Endothelial cell of umbilical vein (primary cell): ENCODE measurements around the gene CALU.

Experiments
- FOS ChIP-seq: IDR thresholded peaks from 2 replicates; pipeline ENCODE4 v1.6.1; 2011; ENCODE audit warnings: mild to moderate bottlenecking, low read length, moderate library complexity, borderline replicate concordance; ENCODE audit not compliant: insufficient read depth
- POLR2A ChIP-seq: IDR thresholded peaks from 2 replicates; pipeline ENCODE4 v1.6.1; 2012; ENCODE audit warnings: low read depth, mild to moderate bottlenecking, control low read depth, low read length
- TF ChIP-seq, protein P1 (sequence below), 2 donors: IDR thresholded peaks; 1 replicate in 1 of 2; 2 replicates in 1 of 2; pipeline ENCODE4 v1.5.1; 2011; ENCODE audit warnings: low read length in 2 of 2, mild to moderate bottlenecking in 2 of 2, moderate library complexity in 2 of 2, control low read depth in 1 of 2, inconsistent platforms in 1 of 2, low read depth in 1 of 2; ENCODE audit not compliant: insufficient read depth in 1 of 2; ENCODE audit errors: extremely low read depth in 1 of 2
- TF ChIP-seq, protein P2 (sequence below): IDR thresholded peaks from 2 replicates; pipeline ENCODE4 v1.6.1; 2011; ENCODE audit not compliant: insufficient read depth, insufficient read length

DNA sequence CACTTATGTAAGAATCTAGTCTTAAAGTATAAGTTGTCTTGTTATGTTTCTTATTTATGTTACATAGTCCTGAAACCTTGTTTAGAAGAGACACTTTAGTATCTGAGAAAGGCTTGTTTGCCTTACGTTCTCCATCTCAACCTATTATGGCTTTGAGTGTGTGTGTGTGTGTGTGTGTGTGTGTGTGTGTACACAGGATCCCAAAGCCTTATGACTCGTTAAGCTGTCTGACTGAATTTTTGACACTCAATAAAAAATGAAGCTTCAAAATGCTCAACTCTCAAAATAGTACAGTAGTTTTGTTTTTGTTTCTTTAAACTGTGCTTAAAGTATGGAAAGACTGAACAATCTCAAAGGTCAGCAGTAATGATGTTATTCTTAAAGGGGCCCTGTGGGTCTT, 18.0 kb downstream of the CALU start:
- TF ChIP-seq POLR2A (no peak), FOS (no peak)
- TF ChIP-seq, protein P1, sequence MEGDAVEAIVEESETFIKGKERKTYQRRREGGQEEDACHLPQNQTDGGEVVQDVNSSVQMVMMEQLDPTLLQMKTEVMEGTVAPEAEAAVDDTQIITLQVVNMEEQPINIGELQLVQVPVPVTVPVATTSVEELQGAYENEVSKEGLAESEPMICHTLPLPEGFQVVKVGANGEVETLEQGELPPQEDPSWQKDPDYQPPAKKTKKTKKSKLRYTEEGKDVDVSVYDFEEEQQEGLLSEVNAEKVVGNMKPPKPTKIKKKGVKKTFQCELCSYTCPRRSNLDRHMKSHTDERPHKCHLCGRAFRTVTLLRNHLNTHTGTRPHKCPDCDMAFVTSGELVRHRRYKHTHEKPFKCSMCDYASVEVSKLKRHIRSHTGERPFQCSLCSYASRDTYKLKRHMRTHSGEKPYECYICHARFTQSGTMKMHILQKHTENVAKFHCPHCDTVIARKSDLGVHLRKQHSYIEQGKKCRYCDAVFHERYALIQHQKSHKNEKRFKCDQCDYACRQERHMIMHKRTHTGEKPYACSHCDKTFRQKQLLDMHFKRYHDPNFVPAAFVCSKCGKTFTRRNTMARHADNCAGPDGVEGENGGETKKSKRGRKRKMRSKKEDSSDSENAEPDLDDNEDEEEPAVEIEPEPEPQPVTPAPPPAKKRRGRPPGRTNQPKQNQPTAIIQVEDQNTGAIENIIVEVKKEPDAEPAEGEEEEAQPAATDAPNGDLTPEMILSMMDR (IDR thresholded peaks at IDR 0.05; ENCODE audit: extremely low read depth in 1 of 2, insufficient read depth in 1 of 2, low read depth in 1 of 2, low read length in 2 of 2): no peak
- TF ChIP-seq, protein P2, sequence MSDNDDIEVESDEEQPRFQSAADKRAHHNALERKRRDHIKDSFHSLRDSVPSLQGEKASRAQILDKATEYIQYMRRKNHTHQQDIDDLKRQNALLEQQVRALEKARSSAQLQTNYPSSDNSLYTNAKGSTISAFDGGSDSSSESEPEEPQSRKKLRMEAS: no peak
